Measurements from ENCODE around the gene PREX1.

Gene PREX1

DNA sequence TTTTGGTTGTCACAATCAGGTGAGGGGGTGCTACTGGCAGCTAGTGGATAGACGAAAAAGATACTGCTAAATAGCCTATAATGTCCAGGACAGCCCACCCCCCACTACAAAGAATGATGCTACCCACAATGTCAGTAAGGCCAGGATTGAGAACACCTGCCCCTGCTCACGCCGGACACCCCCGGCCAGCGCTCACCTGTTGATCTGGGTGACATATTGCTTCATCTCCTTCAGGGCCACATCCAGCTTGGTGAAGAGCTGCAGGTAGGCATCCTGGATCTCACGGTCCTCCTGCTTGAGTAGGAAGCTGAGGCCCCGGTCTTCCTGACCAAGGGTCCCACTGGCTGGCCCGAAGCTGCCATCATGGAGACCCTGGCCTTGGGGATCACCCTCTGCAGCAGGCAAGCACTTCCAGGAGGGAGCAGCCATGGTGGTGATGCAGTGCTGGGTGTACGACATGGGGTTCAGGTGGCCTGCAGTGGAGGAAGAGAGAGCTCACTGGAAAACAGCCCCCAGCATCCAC, 178.6 kb downstream of the PREX1 start:
- no peak for DNase-seq (ENCODE audit: low read depth)
- no peak overlapping the region for H3K4me3 ChIP-seq (ENCODE audit: low read depth, low read length)

DNA sequence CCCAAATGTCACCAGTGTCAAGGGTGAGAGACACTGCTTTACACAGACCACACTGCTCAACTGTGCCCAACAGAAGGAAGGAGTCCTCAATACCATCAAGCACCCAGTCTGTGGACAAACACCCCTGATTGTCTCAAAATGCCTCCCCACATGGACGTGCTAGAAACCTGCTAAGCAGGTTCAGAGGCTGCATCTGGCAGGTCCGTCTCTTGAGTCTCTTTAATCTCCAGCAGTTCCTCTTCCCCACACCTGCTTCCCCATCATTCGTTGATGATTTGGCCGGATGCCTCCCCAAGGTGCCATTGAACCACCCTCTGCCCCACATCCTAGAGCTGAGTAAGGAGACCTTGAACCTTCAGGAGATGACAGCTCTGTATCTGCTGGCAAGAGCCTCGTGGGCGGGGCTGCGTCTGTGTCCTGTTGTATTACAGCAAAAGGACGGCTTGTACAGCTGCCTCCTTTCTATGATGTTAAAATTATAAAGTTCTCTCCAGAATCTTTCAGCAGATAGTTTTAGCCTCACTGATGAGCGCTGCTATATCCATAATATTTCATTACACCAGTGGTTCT, 179.2 kb downstream of the PREX1 start:
- DNase-seq (ENCODE audit: low read depth): no peak

More for the DNA sequence above, 178.6 kb downstream of the PREX1 start:
- TF ChIP-seq MYC (IDR thresholded peaks at IDR 0.05; ENCODE audit: low read depth, low read length) (no peak), POLR2A (IDR thresholded peaks at IDR 0.05; ENCODE audit: extremely low read depth, insufficient read length) (no peak)
- TF ChIP-seq, protein P1, sequence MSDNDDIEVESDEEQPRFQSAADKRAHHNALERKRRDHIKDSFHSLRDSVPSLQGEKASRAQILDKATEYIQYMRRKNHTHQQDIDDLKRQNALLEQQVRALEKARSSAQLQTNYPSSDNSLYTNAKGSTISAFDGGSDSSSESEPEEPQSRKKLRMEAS (IDR thresholded peaks at IDR 0.05; ENCODE audit: low read depth, low read length): no peak
- TF ChIP-seq, protein P2, sequence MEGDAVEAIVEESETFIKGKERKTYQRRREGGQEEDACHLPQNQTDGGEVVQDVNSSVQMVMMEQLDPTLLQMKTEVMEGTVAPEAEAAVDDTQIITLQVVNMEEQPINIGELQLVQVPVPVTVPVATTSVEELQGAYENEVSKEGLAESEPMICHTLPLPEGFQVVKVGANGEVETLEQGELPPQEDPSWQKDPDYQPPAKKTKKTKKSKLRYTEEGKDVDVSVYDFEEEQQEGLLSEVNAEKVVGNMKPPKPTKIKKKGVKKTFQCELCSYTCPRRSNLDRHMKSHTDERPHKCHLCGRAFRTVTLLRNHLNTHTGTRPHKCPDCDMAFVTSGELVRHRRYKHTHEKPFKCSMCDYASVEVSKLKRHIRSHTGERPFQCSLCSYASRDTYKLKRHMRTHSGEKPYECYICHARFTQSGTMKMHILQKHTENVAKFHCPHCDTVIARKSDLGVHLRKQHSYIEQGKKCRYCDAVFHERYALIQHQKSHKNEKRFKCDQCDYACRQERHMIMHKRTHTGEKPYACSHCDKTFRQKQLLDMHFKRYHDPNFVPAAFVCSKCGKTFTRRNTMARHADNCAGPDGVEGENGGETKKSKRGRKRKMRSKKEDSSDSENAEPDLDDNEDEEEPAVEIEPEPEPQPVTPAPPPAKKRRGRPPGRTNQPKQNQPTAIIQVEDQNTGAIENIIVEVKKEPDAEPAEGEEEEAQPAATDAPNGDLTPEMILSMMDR (IDR thresholded peaks at IDR 0.05; ENCODE audit: low read depth, low read length): no peak

DNA sequence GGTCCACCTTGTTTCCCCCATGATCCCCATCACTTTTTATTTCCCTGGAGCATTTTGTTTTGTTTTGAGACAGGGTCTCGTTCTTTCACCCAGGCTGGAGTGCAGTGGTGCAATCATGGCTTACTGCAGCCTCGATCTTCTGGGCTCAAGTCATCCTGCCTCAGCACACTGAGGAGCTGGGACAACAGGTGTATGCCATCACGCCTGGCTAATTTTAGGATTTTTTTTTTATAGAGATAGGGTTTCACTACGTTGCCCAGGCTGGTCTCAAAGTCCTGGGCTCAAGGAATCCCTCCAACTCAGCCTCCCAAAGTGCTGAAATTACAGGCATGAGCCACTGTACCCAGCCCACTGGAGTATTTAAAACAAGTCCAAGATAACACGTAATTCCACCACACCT, 179.9 kb downstream of the PREX1 start:
- H3K4me3 ChIP-seq (ENCODE audit: low read depth, low read length): no peak overlapping the region
- TF ChIP-seq, protein P1 (IDR thresholded peaks at IDR 0.05; ENCODE audit: low read depth, low read length): no peak
- TF ChIP-seq, protein P2 (IDR thresholded peaks at IDR 0.05; ENCODE audit: low read depth, low read length): no peak
- TF ChIP-seq POLR2A (IDR thresholded peaks at IDR 0.05; ENCODE audit: extremely low read depth, insufficient read length) (no peak), MYC (IDR thresholded peaks at IDR 0.05; ENCODE audit: low read depth, low read length) (no peak)
- DNase-seq (ENCODE audit: low read depth): no peak

More for the DNA sequence above, 179.2 kb downstream of the PREX1 start:
- no peak overlapping the region for H3K4me3 ChIP-seq (ENCODE audit: low read depth, low read length)
- TF ChIP-seq POLR2A (IDR thresholded peaks at IDR 0.05; ENCODE audit: extremely low read depth, insufficient read length): no peak
- TF ChIP-seq, protein P2 (IDR thresholded peaks at IDR 0.05; ENCODE audit: low read depth, low read length): no peak
- TF ChIP-seq, protein P1 (IDR thresholded peaks at IDR 0.05; ENCODE audit: low read depth, low read length): no peak
- no peak for TF ChIP-seq MYC (IDR thresholded peaks at IDR 0.05; ENCODE audit: low read depth, low read length)

DNA sequence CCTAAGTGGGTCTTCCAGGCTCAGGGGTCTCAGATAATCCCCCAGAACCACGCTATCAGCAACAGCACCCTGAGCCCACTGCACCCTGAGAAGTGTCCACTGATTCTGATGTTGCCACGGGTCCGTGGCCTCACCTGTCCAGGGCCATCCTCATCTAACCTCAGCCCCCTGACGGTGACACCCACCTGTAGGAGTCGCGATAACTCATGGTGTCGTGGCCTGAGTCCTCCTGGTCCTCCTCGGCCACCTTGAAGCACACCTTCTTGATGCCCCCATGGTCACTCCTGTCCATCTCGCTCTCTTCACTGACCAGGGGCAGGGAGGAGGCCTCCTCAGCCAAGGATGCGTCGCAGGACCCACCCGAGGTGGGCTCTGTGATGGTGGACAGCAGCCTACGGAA, 182.1 kb downstream of the PREX1 start:
- no peak overlapping the region for H3K4me3 ChIP-seq (ENCODE audit: low read depth, low read length)
- no peak for DNase-seq (ENCODE audit: low read depth)
- TF ChIP-seq POLR2A (IDR thresholded peaks at IDR 0.05; ENCODE audit: extremely low read depth, insufficient read length) (no peak), MYC (IDR thresholded peaks at IDR 0.05; ENCODE audit: low read depth, low read length) (no peak)
- TF ChIP-seq, protein P1 (IDR thresholded peaks at IDR 0.05; ENCODE audit: low read depth, low read length): no peak
- TF ChIP-seq, protein P2 (IDR thresholded peaks at IDR 0.05; ENCODE audit: low read depth, low read length): no peak

DNA sequence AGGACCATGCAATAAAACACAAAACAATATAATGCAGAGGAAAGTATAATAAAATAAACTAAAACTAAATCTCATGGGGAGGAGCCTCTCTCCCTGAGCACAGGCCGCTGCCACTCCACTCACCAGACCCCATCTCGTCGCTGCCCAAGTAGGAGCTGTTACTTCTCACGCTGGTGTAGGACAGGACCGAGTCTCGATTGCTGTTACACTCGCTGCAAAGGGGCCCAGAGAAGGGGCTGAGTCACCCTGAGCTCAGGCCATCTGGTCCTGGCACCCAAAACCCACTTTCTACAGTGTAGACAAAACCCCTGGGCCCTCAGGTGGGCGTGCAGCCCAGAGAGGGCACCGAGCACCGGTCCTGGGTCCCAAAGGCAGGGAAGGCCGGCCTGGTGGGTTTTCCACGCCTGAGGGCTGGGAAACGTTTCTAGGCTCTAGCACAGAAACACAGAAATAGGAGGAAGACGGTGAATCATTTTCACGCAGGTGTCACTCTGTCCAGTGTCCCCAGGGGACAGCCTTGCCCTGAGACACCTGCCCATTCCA, 183.4 kb downstream of the PREX1 start:
- H3K4me3 ChIP-seq (ENCODE audit: low read depth, low read length): no peak overlapping the region
- no peak for TF ChIP-seq POLR2A (IDR thresholded peaks at IDR 0.05; ENCODE audit: extremely low read depth, insufficient read length)
- TF ChIP-seq MYC (IDR thresholded peaks at IDR 0.05; ENCODE audit: low read depth, low read length): no peak
- TF ChIP-seq, protein P1 (IDR thresholded peaks at IDR 0.05; ENCODE audit: low read depth, low read length): no peak
- TF ChIP-seq, protein P2 (IDR thresholded peaks at IDR 0.05; ENCODE audit: low read depth, low read length): no peak
- no peak for DNase-seq (ENCODE audit: low read depth)
